HUDEP-2 (cell line): ENCODE measurements around the gene NPPB.
"Not testable (repeated sequence)": the region's sequence is repeated elsewhere in the genome, so short reads cannot be mapped to it uniquely, and the experiment has no call there.

Source experiments
- DNase-seq, 76 experiments: peaks; one replicate each; lab custom pipeline; 2025; ENCODE audit not compliant: unreplicated experiment in 76 of 76; lab: John Stamatoyannopoulos, UW

The NPPB gene

GRCh38 chr1:11858613-11858967 is at the start of gene NPPB:
Gene NPPB (minus strand): TSS chr1:11858945. CDS start chr1:11858833, 112 bp downstream.
- no peak for DNase-seq

- DNase-seq = peak in 74 of 76 experiments; percentile 47 to 96 (median 80)
These were observed 49.4 kb upstream of the NPPB start for GRCh38 chr1:11908095-11908675.

DNA sequence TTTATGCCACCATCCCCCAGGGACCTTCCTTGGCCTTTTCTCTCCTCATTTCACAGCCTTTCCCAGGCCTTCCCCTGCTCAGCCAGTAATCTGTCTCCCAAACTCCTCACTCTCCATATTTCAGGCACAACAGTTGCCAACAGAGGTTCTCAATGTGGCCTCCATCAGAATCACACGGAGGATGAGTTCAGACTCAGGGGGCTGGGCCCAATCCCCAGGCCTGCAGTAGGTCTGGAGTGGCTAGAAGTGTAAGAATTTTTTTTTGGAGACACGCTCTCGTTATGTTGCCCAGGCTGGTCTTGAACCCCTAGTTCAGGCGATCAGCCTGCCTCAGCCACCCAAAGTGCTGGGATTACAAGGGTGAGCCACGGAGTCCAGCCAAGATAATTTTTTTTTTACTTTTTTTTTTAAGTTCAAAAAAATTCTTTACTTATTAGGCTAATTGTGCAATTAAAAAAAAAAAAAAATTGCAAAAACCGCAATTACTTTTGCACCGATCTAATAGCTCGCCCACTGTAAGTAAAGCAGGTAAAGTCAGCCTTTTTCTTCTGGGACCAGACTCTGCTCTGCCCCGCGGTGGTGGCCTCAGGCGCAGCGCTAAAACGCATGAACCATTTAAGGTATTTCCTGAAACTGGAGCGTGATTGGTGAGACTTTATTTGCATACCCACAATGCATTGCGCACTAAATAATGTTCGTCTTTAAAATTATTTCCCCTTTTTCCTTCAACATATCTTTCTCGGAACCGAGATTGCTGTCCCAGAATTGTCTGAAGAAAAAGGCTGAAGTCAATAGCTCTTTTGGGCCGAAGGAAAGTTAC is 48.7 kb upstream of the NPPB start:
- peak in 74 of 76 experiments; percentile 14 to 94 (median 83) for DNase-seq

DNA sequence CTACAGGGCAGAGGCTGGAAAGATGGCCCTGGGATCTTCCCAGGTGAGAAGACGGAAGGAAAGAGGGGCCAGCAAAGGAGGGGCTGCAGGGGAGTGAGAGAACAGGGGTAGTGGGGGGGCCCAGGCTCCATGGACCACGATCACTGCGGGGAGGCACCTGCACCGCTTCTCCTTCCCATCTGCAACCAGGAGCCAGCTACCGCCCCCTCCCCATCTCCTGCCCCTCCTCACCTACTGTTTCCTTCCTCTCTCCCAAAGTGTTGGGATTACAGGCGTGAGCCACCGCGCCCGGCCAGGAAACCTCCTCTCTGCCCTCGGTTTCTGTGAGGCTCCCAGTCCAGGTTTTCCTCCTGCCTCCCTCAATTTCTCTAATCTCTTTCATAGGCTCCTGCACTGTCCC is 48.1 kb upstream of the NPPB start:
- DNase-seq = no peak

DNA sequence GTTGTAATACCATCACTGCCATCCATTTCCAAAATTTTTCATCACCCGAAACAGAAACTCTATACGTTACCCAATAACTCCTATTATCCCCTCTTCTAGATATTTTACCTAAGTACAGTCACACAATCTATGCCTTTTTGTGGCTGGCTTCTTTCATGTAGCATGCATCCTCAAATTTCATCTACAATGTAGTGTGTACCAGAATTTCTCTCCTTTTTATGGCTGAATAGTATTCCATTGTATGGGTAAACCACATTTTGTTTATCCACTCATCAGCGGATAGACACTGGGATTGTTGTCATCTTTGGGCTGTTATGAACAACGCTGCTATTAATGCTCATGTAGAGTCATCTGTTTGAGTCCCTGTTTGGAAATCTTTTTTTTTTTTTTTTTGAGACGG is 46.2 kb upstream of the NPPB start:
- DNase-seq = no peak

DNA sequence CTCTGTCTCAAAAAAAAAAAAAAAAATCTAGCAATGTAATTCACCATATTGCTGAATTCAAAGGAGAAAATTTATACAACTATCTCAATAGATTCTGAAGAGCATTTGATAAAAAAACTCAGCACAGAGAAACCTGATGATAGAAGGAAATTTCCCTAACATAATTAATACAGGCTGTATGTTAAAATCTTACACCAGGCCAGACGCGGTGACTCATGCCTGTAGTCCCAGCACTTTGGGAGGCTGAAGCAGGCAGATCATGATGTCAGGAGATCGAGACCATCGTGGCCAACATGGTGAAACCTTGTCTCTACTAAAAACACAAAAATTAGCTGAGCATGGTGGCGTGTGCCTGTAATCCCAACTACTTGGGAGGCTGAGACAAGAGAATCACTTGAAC is 45.4 kb upstream of the NPPB start:
- not testable (repeated sequence) for DNase-seq

DNA sequence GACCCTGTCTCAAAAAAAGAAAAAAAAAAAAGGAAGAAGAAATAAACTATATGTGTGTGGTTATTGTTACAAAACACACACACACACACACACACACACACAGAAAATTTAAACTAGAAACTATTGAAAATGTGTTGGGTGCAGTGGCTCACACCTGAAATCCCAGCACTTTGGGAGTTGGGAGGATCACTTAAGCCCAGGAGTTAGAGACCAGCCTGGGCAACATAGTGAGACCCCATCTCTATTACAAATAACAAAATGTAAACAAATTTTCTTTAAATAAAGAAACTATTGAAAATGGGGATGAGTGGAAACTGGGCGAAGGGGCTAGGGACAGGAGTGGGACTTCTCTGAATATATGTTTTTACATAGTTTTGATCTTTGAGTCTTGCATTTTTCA is 44.5 kb upstream of the NPPB start:
- DNase-seq = no peak

GRCh38 chr1:11901446-11901845 is 42.7 kb upstream of the NPPB start:
- not testable (repeated sequence) for DNase-seq

DNA sequence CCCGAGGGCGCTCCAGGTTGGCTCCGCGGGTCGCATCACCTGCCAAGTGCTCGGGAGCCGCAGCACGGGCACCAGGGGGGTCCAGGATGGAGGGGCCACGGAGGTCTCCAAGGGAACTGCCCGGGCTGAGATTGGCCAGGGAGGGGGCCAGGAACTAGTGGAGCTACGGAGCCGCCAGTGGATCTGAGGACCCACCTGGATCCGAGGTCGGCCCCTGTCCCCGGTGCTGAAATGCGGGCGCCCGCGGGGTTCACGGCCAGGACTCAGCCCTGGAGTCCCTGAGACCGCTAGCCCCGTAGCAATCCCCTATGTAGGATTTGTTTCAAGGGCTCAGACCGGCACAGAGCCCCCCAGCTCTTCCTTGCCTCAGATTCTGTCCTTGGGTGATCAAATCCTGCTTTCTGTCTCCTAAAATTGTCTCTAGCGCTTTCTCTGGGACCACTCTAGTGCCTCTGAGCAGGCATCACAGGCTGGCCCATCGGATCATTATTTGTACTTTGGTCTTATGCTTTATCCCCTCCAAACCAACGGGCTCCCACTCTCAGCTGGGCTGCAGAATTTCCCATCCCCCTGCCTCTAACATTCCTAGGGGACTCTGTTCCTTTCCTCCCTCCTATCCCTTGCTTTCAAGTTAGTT is 40.2 kb upstream of the NPPB start:
- DNase-seq = peak in 5 of 76 experiments; percentile 9 to 24 (median 15)

GRCh38 chr1:11898086-11898785 is 39.5 kb upstream of the NPPB start:
- no peak for DNase-seq

DNA sequence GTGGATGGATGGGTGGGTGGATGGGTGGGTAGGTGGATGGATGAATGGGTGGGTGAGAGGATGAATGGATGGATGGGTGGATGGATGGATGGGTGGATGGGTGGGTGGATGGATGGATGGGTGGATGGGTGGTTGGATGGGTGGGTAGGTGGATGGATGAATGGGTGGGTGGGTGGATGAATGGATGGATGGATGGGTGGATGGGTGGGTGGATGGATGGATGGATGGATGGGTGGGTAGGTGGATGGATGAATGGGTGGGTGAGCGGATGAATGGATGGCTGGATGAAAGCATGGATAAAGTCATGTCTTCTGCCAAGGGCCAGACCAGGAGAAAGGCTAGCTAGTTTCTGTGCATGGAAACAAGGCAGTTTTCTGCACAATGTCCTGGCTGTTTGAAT is 35.8 kb upstream of the NPPB start:
- DNase-seq = not testable (repeated sequence)

GRCh38 chr1:11893907-11894251 is 35.1 kb upstream of the NPPB start:
- peak in 62 of 76 experiments; percentile 9 to 73 (median 51) for DNase-seq

GRCh38 chr1:11891433-11892186 is 32.9 kb upstream of the NPPB start:
- no peak for DNase-seq

DNA sequence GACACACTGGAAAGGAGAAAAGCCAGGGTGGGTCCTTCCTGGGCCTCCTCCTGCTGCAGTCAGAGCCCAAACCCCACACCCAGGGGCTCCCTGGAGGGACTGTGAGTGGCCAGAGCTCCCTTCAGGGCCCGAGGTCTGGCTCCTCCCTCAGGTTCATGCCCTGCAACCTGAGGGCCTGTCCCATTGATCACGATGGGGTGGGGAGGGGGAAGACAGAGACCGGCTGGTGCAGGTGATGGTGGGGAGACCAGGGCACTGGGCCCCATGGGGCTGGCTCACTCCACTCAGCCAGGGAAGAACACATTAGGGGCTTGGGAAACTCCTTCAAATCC is 30.1 kb upstream of the NPPB start:
- DNase-seq = no peak

DNA sequence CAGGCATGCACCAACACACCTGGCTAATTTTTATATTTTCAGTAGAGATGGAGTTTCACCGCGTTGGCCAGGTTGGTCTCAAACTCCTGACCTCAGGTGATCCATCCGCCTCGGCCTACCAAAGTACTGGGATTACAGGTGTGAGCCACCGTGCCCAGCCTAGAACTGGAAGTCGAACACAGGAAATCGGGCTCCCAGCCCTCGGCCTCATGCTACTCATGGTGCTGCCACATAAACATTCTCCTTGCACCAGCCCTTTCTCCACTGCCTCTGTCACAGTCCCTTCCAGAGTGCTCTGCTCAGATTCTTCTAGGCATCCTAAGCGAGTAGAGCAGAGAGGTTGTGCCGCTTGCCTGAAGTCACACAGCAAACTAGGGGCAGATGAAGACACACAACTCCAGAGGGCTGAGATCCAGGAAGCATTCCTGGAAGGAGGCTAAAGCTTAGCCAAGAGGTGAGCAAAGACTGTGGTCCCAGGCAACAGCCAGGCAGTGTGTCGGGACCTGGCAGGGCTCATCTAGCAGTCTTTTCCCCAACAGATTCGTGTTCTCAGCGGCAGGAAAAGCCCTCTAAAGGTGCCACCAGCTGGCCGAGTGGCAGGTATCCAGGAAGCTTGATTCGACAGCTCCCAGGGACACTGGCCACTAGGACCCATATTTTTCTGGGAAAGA is 29.6 kb upstream of the NPPB start:
- no peak for DNase-seq

GRCh38 chr1:11887666-11888007 is 28.9 kb upstream of the NPPB start:
- no peak for DNase-seq

- no peak for DNase-seq
These were observed 28.4 kb upstream of the NPPB start for GRCh38 chr1:11886986-11887665.

DNA sequence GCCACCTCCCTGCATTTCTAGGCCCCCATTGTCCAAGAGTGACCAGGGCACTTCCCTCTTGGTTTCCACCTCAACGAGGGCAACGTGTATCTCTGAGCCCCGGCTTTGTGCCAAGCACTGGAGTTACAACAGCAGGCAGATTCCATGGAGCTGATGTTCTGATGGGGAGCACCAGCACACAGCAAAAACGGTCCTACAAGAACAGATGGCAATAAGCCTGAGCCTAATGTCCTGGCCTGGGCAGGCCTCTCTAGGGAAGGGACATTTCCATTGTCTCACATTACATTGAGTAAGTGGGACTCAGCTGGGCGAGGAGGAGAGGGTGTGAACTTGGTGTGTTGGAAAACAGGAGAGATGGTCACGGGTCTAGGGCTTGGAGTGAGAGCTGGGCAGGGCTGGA is 27.2 kb upstream of the NPPB start:
- no peak for DNase-seq

DNA sequence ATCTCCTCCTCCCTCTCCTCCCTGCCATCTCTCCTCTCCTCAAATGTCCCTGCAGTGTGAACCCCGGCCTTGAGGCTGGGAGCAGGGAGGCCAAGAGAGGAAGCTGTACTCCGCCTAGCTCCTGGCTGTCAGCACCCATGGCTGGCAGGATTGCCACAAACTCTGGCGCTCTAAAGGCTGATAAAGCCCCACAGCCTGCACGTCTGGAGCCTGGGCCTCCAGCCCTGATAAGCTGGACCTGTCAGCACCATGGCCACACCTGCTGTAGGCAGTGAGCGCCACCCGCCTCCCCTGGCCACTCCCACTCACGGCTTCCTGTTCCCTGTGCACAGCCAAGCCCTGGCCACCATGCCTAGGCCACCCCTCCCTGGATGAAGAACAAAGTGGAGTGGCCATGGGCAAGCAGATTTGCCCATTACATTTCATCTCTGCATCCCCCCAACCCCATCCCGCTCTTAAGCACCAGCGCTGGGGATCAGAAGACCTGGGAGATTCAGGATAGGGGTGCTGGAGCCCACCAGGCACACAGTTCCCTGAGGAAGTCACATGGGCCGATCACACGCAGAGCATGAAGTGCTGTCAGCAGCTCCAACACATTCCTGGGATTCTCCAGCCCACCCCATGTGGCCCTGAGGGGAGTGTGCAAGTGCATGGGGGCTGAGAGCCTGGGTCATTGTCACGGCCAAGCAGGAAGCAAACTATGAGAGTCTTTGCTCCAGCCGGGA is 24.2 kb upstream of the NPPB start:
- DNase-seq = peak in 75 of 76 experiments; percentile 28 to 95 (median 89)
